D721Med (cell line): Measurements from ENCODE around the gene STXBP4.

Source experiments
- DNase-seq: peaks from one replicate; pipeline ENCODE4 v3.0.0; 2011; ENCODE audit warnings: low spot score; ENCODE audit not compliant: insufficient read length
- FAIRE-seq: peaks from 2 replicates; lab custom pipeline; 2011; peaks lifted over from hg19 to GRCh38; lab: Jason Lieb, UNC
- CTCF ChIP-seq: IDR thresholded peaks from 2 replicates; pipeline ENCODE4 v1.5.1; 2012; ENCODE audit warnings: mild to moderate bottlenecking, control low read depth; ENCODE audit not compliant: insufficient read depth; ENCODE audit errors: missing control alignments

Gene STXBP4

GRCh38 chr17:54968988-54969332 is 395 bp downstream of the STXBP4 start:
- FAIRE-seq = no peak
- DNase-seq = no peak
- TF ChIP-seq CTCF = no peak

- DNase-seq (no peak), FAIRE-seq (no peak)
- no peak for TF ChIP-seq CTCF
These were observed 1.4 kb downstream of the STXBP4 start for GRCh38 chr17:54969658-54970572.

- FAIRE-seq = no peak
- DNase-seq = no peak
- TF ChIP-seq CTCF = no peak
These were observed 2.6 kb downstream of the STXBP4 start for GRCh38 chr17:54971147-54971546.

- no peak for TF ChIP-seq CTCF
- no peak for DNase-seq
- FAIRE-seq = no peak
These were observed 3.3 kb downstream of the STXBP4 start for GRCh38 chr17:54971901-54972300.

GRCh38 chr17:54972406-54973138 is 4.0 kb downstream of the STXBP4 start:
- TF ChIP-seq CTCF = no peak
- no peak for DNase-seq
- no peak for FAIRE-seq

- no peak for TF ChIP-seq CTCF
- FAIRE-seq (no peak), DNase-seq (no peak)
These were observed 6.2 kb downstream of the STXBP4 start for GRCh38 chr17:54974759-54975158.
